Lower leg skin (tissue), 3 donors: ENCODE measurements around the gene RNF19B.

ENCODE experiments used
- POLR2A ChIP-seq, 2 donors: fragments of 450-650 bp; IDR thresholded peaks; one replicate each; pipeline ENCODE4 v1.6.1; 2016 to 2017; ENCODE audit warnings: antibody characterized with exemption in 2 of 2, mild to moderate bottlenecking in 1 of 2, moderate library complexity in 1 of 2
- TF ChIP-seq, protein P1 (sequence below), 3 donors: fragments of 450-650 bp; IDR thresholded peaks; one replicate each; pipeline ENCODE4 v1.5.1; 2016; ENCODE audit warnings: antibody characterized with exemption in 3 of 3, mild to moderate bottlenecking in 3 of 3, moderate library complexity in 2 of 3

DNA sequence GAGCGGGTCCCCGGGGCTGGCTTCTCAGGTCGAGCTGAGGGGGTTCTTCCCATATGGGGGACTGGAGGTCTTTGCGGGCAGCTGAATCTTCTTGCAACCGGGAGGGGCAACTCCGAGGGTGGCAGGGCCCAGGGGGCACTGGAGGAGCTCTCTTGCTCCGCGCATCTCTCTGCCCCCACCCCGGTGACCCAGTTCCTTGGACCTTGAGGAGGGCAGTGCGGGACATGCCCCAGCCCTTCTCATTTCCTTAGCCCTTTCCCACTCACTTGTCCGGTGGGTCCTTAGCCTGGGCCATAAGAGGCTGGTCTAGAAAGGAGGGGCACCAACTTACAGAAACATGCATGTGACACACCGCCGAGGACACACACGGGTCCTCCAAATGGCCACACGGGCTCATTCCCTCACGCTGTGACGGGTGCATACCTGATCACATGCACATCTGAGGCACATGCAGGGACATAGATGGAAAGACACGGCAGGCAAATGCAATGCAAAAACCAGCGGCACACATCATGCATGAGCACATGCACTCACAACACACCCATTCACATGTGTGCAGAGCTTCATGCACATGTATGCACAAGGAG is 77.7 kb downstream of the RNF19B start:
- TF ChIP-seq, protein P1, sequence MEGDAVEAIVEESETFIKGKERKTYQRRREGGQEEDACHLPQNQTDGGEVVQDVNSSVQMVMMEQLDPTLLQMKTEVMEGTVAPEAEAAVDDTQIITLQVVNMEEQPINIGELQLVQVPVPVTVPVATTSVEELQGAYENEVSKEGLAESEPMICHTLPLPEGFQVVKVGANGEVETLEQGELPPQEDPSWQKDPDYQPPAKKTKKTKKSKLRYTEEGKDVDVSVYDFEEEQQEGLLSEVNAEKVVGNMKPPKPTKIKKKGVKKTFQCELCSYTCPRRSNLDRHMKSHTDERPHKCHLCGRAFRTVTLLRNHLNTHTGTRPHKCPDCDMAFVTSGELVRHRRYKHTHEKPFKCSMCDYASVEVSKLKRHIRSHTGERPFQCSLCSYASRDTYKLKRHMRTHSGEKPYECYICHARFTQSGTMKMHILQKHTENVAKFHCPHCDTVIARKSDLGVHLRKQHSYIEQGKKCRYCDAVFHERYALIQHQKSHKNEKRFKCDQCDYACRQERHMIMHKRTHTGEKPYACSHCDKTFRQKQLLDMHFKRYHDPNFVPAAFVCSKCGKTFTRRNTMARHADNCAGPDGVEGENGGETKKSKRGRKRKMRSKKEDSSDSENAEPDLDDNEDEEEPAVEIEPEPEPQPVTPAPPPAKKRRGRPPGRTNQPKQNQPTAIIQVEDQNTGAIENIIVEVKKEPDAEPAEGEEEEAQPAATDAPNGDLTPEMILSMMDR (IDR thresholded peaks at IDR 0.05): no peak
- no peak for TF ChIP-seq POLR2A (IDR thresholded peaks at IDR 0.05)
